NOMO-1 treated with DMSO at 0.1 percent for 48 hours (cell line): ENCODE data around the gene OAS2.

Experiments used
- DNase-seq: peaks from one replicate; lab custom pipeline; 2025; ENCODE audit not compliant: unreplicated experiment; lab: John Stamatoyannopoulos, UW

OAS2 gene

DNA sequence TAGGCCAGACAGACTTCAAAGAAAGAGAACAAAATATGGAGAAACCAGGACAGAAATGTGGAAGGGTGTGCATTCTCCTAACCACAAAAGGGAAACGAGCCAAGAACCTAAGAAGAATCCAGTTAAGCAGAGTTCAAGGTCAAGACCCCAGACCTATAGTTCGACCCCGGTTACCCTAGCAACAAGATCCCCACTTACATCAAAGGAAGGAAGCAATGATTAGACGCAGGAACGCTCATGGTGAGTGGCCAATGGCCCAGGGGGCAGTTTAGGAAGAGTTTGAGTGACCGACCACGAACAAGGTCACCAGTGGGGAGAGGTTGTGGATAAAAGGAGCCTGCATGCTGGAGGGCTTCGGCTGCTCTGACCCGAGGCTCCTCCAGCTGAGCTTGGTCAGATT, 36.2 kb downstream of the OAS2 start:
- no peak for DNase-seq

DNA sequence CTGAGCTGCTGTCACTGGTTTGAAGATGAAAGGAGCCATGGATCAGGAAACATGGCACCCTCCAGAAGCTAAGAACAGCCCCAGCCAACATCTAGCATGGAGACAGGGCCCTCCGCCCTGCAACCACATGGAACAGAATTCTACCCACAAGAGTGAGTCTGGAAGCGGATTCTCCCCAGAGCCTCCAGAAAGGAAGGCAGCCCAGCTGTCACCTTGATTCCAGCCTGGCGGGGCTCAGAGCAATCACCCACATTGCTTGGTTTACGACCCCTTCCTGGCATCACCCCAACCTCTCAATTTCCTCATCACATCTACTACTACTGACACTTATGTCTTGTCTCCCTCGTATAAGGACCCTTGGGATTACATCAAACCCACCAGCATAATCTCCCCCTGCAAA, 38.5 kb downstream of the OAS2 start:
- no peak for DNase-seq

DNA sequence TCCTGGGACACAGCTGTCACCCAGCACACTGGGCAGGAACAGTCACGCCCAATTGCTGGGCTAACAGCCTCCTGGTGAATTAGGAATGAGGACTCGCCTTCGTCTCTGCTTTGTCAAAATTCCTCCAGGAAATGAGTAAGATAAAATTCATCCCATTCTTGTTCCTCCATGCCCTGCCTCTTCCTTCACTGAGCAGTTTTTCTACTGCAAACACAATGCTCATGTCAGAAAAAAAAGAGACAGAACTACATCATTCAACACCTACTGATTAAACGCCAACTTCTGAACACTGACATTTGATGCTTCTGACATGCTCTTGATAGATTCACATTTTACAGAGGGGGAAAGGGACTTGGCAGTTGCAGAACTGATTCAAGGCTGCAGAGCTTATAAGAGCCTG, 40.7 kb downstream of the OAS2 start:
- DNase-seq, result no peak

DNA sequence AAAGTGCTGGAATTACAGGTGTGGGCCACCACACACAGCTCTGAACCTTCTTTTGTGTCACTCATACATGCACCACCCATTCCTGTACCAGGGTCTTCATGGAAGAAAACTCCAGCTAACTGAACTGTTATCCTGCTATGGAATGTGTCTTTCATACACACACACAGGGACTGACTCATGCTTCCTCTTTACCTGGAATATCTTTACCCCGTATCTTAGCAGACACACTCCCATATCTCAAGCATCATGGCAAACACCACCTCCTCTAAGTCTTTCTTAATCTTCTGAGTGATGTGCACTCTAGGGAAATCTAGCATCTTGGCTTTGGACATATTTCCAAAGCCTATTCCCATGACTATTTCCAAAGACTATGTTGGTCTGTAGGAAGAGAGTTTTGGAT, 43.2 kb downstream of the OAS2 start:
- no peak for DNase-seq

DNA sequence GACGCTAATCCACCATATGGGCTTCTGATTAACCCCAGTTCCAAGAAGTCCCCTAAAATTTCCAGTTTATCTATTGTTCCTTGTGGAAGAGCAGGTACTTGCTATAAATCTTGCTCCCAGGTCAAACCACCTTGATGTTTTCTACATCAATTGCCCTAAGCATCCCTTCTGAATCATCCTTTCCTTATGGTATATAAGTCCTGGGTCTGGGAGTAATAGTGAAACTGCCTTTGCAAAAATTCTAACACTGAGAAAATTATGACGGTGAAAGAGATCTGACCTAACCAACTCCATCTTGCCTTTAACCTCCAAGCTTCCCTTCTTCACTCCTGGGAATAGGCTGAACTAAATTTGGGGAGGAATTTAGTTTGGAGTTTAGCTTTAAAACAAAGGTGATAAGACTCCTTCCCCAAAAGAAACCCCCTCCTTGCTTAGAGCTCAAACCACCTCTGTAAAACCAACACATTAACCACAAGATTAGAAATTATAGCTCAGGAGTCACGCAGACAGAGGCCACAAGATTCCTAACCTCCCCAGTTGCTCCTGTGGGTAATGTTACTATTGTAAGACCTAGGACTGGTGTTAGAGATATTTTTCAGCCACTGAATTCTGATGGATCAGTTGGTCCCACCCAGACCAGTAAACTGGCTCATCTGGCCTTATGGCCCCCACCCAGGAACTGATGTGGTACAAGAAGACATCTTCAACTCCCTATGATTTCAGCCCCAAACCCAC, 44.4 kb downstream of the OAS2 start:
- no peak for DNase-seq

DNA sequence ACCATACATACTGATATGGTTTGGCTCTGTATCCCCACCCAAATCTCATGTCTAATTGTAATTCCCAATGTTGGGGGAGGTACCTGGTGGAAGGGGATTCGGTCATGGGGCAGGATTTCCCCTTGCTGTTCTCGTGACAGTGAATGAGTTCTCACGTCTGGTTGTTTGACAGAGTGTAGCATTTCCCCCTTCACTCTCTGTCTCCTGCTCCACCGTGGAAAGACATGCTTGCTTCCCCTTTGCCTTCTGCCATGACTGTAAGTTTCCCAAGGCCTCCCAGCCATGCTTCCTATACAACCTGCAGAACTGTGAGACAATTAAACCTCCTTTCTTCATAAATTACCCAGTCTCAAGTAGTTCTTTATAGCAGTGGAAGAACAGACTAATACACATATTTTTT, 49.4 kb downstream of the OAS2 start:
- no peak for DNase-seq

DNA sequence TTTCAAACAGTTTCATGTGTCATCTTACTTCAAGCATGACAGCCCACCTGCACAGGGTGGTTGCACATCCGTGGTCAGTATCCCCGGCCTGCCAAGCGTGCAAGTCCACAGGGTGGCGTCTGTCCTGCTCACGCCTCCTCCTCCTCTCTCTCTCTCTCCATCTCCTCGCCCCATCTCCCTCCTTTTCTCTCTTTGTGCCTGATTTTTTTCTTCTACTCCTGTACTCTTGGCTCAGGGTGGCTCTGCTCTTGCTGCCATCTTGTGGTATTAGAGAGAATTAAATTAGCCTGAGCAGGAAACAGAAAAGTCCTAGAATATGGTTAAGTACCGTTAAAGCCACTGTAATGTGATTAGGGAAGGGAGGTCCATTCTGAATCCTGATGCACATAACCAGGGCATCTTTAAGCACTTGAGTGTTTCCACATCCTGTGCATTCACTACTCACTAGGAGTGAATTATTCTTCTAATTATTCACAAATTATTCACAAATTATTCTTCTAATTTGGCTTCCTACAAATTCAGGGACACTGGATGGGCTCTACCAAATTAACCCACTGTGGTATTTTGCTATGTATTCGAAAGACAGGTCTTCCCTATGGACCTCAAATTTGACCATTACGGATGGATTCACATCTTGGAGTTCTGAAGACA, 52.7 kb downstream of the OAS2 start:
- no peak for DNase-seq

DNA sequence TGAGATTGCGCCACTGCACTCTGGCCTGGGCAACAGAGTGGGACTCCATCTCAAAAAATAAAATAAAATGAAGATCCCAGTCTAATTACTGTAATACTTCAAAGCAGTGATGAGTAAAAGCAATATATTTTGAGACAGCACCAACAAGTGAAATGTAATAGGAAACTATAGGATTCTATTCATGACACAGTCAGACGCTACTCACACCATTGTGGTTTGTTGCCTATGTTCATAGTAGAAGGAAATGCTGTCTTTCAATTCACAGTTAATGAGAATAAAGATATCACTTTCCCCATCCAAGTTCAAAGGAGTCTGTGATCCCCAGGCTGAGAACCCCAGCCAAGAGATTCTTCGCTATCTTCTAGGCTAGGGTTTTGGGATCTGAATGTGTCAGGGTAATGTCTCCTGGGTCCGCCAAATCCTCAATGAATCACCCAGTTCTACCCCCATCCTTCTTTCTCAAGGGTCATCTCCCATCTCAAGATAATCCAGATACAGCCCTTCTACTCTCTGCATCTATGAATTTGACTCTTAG, 61.7 kb downstream of the OAS2 start:
- no peak for DNase-seq

DNA sequence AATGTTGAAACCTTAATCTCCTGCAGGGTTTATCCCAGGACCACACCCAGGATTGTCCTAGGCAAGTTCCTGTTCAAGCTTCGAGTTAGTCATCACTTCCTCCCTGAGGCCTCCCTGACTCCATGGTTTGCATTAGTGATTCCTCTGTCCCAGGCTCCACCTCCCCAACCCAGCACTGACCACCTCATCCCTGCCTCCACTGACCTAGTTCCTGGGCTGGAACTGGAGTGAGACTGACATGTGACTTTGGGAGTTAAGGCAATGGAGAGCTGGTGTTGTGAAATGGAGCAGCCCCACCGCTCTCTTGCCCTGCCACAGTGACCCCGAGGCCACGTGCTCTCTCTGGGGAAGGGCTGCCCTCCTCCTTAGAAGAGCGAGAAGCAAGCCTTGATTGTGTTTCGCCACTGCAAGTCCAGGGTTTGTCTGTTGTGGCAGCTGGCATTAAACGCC, 62.4 kb downstream of the OAS2 start:
- DNase-seq, result peak; percentile 59

DNA sequence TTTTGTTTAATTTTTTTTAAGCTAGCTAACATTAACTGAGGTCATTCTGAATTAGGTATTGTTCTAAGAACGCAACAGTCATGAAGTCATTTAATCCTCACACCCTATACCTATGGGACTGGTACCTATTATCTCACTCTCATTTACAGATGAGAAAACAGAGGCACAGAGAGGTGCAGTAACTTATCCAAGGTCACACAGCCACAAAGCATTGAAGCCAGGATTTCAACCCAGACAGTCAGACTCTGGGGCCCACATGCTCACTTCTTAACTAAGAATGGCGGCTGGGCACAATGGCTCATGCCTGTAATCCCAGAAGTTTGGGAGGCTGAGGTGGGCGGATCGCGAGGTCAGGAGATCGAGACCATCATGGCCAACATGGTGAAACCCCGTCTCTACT, 63.2 kb downstream of the OAS2 start:
- DNase-seq, result no peak

DNA sequence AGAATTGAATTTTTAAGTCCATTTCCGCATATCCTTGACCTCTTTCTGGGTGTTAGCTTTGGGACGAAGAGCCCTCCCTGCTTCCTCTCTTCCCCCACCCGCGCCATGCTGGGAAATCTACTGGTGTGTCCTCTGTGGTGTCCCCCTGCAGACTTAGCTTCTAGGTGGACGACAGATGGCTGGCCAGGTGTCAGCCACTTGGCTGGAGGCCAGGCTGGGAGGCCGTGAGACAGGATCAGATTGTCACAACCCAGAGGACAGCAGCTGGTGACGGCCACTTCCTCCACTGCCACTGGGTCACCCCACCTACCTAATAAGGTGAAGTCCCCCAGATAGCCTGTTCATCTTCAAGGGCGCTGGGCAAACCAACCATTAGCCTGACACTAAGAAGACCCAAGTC, 64.9 kb downstream of the OAS2 start:
- DNase-seq, result no peak

DNA sequence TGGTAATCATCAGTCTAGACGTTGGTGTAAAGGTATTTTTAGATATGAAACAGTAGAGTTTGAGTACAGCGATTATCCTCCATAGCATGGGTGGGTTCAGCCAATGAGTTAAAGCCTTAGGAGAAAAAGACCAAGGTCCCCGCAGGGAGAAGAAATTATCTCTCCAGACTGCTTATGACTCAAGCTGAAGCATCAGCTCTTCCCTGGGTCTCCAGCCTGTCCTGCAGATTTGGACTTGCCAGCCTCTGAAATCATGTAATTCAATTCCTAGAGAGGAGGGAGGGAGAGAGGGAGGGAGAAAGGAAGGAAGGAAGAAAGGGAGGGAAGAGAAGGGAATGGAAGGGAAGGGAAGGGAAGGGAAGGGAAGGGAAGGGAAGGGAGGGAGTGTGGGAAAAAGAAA, 66.2 kb downstream of the OAS2 start:
- no peak for DNase-seq

DNA sequence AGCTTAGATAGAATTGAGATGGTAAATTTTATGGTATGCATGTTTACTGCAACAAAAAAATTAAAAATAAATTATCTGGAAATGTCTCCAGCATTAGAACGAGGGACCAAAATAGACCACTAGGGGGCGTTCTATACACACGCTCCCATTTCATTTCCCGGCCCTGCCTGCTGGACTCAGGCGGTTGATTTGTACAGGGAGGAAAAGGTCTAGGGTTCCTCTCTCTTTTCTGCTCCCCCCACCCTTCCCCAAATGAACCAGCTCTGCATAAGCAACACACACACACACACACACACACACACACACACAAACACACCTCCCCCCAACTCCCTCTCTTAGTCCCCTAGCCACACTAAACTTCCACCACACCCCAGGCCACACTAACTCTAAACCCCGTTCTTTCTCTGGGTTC, 70.4 kb downstream of the OAS2 start:
- peak; percentile 48 for DNase-seq

DNA sequence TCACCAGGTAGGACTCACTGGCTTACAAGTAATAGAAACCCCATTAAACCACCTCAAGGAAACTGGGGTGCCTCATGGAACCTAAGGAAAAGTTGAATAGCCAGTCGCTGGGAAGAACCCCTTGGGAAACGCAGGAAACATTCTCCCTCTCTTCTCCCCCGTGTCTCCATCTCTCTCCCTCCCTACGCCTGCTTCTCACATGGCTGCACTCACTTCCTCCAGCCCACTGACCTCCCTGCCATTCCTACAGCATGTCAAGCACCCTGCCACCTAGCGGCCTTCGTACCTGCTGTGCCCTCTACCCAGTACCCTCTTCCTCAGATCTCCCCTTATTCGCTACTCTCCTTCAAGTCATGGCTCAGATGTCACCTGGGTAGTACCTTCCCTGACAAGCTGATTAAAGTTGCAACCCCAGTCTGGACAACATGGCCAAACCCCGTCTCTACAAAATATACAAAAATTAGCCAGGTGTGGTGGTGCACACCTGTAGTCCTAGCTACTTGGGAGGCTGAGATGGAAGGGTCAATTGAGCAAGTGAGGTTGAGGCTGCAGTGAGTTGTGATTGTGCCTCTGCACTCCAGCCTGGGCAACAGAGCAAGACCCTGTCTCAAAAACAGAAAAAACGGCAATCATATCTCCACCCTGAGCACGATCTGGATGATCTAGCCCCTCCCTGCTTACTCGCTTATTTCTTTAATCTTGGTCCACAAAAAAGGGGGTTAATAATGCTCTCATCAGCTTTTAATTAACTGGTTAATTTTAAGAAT, 71.8 kb downstream of the OAS2 start:
- peak; percentile 15 for DNase-seq

DNA sequence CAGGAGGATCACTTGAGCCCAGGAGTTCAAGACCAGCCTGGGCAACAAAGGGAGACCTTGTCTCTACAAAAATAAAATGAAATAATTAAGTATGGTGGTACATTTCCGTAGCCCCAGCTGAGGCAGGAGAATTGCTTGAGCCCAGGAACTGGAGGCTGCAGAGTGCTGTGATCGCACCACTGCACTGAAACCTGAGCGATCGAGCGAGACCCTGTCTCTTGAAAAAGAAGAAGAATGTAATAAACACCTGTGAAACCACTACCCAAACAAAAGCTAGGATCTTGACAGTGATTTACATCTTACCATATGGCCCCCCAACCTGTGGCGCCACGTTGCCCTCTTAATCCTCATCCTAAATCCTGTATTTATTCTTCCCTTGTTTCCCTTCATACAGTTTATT, 72.5 kb downstream of the OAS2 start:
- DNase-seq, result no peak

DNA sequence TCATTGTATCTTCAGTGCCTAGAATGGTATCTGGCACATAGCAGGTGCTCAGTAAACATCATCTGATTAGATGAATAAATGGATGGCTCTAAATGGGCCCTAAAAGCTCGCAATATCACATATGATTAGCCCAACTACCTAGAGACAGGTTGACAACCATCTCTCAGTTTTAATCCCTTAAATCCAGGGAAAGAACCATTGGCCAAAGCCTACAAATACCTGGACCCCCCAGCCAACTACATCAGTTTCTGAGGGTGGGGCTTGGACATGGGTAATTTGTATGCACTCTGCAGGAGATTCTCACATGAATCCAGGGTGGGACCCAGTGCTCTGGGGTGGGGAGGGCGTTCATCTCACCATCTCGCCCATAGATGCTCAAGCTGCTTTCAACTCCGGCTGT, 73.4 kb downstream of the OAS2 start:
- no peak for DNase-seq

DNA sequence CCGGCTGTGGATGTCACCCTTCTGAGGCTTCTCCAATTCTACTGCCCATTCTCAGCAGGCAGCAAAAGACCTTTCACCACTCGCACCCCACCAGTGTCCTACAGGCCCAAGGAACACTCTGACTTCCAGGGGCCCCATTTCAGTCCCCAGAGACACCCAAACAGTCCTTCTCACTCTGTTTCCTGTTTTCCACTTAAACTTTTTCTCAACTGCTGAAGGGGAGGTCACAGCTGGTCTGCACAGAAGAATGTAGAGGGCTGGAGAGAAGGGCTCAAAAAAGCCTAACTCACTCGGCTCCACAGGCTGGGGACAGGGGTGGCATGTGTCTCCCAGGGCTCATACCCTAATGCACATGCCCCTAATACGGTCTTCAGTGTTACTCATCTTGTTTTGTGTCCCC, 74.0 kb downstream of the OAS2 start:
- no peak for DNase-seq

DNA sequence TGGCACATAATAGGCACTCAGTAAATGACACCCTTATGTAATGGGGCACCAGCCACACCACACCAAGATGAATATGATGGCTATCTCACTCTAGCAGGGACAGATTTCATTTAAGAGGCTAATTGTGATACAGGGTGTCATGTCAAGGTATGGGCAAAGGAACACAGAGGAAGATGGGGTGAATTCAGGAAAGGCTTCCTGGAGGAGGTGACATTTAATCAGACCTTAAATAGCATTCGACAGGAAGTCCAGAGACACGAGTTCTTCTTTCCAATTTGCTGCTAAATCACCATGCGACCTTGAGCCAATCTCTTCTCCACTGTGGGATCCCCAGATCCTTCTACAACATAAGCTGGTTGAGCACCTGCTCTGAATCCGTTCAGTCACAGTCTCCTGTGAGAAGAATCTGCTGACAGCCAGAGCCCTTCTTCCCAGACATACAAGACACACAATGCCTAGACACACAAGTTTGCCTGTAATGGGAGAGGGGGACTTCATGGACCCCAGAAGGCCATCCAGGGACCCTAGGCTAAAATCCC, 76.7 kb downstream of the OAS2 start:
- DNase-seq, result no peak

DNA sequence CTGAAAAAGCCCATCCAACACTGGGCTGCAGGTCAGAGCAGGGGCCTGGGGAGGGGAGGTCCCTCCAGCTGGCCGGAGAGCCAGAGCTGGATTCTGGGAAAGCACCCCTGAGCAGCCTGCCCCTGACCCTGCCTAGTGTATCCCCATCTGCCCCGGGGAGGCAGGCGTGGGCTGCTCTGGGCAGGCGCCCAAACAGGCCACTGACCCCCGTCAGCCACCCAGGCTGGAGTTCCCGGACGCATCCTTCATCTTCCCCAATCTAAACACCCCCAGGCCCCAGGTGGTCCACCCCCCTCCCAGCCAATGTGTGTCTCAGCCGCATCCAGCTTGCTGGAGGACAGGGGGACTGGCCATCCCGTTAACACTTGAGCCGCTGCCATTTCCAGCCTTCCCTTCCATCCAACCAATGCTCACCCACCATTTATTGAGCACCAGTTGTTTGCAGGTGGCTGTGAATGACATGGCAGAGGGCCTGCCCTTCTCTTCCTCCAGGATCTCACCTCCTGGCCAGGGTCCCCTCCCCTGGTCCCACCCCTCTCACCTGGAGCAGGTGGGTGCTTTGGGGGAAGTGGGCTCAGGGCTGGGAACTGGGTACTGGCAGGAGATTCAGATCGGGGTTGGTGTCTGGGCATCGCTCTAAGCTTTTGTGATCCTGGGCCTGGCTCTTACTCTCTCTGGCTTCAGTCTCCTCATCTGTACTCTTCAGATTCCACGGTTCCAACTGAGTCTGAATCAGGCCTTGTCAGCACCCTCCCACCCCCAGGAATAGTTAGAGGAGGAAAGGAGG, 77.5 kb downstream of the OAS2 start:
- DNase-seq, result no peak

DNA sequence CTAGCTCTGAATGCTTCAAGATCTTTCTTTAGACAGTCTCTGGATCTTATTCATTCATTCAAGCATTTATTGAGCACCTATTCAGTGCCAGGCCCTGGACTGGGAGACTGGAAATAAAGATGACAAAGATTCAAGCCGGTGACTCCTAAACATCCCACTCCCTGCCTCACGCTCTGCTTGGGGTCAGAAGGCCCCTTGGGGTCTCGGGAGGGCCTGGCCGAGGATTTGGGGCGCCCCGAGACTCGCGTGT, 78.0 kb downstream of the OAS2 start:
- no peak for DNase-seq
